Stimulated activated CD4-positive, alpha-beta T cell treated with anti-CD3 and anti-CD28 coated beads, Interleukin-15, amount 100 ng/mL, for 1 hour (primary cell): ENCODE results near the gene TVP23B.
"Not testable (repeated sequence)": the region's sequence is repeated elsewhere in the genome, so short reads cannot be mapped to it uniquely, and the experiment has no call there.

Experiments
- DNase-seq, 2 donors: peaks; one replicate each; pipeline ENCODE4 v3.0.0-alpha.2; 2020; ENCODE audit warnings: low read depth in 1 of 2, low spot score in 1 of 2

TVP23B gene

DNA sequence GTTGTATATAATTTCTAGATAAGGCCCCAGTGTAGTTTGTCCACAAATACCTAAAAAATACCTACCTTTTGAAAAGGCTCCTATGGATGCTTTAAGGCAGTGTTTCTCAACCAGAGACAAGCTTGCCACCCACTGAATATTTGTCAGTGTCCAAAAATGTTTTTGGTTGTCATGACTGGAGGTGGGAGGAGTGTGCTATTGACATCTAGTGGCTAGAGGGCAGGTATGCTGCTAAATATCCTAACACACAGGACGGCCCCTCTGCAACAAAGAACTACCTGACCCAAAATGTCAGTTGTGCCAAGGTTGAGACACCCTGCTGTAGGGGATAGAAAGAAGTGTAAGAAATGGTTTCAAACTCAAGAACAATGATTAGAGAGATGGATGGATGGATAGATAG, 10.4 kb downstream of the TVP23B start:
- not testable (repeated sequence) for DNase-seq

DNA sequence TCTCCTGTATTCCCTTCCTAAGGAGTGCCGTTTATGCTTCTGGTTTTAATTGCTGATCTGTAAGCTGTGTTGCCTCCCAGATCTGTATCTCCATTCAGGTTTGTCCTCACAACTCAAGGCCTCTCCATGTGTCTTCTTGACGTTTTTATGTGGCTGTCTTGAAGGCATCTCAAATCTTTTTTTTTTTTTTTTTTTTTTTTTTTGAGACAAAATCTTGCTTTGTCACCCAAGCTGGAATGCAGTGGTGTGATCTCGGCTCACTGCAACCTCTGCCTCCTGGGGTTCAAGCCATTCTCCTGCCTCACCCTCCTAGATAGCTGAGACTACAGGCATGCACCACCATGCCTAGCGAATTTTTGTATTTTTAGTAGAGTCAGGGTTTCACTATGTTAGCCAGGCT, 13.9 kb downstream of the TVP23B start:
- not testable (repeated sequence) for DNase-seq

DNA sequence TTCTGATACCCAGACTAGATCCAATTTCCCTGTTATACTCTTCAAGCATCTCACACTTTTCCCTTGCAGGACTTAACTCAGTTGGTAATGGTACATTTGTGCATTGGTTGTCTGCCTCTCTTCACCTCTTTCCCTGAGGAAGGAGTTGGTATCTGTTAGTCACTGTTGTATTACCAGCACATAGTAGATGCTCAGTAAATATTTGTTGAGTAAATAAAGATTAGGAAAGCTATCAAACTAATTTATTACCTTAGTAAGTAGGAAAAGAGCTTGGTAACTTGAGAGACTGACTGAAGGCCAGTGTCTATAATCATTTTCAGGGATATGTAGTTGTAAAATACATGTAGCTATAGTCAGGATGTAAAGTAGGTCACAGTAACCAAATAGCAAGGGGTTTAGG, 15.9 kb downstream of the TVP23B start:
- not testable (repeated sequence) for DNase-seq

DNA sequence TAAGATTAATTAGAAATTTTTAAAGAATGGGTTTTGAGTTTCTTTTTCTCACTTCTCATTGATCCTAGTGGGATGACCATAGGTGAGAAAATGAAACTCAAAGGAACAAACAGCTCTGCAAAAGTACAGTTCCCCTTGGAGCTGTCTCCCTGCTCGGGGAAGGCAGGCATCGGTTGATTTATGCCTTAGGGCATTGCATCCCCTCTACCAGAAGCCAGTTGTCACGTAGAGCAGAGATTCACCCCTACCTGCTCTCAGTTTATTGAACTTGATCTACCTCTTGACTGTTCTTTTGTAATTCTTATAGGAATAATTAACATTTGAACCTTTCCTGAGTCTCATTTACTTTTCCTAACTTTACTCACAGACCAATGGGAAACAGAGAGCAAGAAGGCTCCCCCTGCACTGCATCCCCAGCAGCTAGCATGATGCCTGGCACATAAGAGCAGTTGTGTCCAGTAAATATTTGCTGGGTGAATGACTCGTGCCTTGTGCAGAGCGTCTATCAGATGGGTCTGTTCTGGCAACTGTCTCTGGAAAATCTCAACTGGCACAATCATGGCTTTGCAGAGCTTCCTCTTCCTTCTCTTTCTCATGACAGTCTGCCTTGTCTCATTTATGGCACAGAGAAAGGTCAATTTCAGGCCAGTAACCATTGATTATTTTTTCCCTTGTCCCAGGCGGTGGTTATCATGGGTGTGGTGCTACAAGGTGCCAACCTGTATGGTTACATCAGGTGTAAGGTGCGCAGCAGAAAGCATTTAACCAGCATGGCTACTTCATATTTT, 22.7 kb downstream of the TVP23B start:
- not testable (repeated sequence) for DNase-seq

DNA sequence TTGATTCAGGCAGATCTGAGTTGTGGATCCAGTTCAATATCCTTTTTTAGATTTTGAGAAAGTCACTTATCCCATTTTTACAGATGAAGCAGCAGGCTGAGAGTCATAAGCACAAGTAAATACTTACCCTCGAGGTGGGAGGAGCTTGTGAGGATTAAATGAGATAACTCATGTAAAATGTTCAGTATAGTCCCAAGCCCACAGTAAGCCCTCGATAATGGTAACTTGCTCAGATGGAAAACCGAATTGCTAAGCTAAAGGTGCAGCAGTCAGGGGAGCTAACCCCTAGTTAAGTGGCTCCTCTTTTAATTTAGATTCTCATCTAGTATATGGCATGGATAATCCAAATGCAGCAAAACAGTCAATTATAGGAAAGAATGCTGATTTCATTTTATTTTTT, 34.9 kb downstream of the TVP23B start:
- DNase-seq, result not testable (repeated sequence)

DNA sequence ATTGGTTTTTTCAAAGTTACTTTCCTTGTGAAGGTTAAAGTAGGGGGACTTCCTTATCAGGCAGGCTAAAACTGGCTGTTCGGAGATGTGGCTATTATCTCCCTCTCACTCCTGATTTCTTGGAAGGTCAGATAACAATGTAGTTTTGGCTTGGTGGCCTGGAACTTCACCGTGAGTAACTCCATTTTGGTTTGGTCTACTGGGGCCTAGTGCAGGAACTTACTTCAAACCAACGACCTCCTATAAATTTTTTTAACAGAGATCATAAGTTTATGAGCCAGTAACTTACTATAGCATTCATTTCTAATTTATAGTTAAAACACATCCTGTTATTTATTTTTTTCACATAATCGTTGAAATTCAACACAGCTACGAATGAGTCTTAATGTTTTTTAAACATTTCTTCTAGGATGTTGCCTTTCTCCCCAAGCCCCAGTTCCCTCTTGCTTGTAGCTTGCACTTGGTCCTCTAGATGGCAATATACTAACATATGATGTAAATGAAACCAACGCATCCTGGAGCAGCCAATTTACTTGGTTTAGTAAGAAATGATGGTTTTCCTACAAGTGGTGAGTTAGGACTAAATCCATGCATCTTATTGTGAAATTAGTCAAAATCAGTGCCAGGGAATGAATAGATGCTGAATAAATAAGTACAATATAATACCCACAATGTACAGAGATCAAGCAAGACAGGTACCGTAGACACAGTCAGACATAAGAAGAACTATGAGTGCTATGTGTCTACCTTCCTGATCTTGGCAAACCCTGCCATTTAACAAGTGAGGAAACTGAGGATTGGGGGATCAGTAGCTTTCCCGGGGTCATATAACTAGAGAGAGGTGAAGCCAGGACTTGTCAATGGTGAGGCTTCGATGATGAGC, 35.7 kb downstream of the TVP23B start:
- DNase-seq, result not testable (repeated sequence)

DNA sequence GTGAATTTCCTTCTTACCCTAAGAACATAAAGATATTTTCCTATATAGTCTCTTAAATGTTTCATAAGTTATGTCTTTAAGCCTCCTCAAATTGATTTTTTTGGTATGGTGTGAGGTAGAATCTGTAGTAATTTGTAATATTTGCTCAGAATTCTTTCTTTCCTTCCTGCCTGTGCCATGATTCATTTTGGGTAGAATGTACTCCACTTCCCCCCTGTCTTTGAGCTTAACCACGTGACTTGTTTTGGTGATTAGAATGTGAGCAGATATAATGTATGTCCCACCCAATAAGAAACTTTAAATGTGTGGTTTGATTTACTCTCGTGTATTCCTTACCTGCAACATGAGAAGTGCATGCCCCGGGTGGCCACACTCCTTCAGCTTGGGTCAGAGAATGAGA, 40.4 kb downstream of the TVP23B start:
- not testable (repeated sequence) for DNase-seq

DNA sequence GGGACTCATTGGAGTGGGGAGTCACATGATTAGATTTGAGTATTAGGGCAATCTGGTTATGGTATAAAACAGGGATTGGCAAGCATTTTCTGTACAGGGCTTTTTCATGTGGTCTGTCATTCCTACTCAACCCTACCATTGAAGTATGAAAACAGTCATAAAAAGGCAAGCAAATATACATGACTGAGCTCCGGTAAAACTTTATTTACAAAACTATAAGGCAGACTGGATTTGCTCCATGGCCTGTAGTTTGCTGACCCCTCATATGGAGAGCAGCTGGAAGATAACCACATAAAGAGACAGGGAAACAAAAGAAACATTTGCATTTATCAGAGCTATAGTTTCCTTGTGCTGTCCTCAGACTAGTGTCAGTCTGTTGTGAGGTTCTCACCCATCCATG, 46.6 kb downstream of the TVP23B start:
- not testable (repeated sequence) for DNase-seq

DNA sequence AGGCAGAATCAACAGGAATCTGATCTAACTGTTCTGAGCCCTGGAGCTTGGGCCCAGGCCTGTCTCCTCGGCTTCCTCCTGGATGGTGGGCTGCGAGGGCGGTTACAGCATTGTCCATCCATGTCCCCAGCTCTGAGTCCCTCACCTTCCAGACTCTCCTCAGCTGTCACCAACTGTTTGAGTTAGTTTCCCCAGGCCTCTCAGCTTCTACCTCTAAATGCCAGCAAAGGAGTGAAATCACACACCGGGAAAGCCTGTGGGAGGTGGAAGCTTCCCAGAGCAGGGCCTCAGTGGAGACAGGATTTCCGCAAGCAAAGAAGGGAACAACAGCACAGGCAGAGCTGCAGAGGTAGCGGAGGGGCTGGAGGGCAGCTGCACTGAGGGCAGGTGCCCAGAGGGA, 67.5 kb downstream of the TVP23B start:
- DNase-seq, result no peak

DNA sequence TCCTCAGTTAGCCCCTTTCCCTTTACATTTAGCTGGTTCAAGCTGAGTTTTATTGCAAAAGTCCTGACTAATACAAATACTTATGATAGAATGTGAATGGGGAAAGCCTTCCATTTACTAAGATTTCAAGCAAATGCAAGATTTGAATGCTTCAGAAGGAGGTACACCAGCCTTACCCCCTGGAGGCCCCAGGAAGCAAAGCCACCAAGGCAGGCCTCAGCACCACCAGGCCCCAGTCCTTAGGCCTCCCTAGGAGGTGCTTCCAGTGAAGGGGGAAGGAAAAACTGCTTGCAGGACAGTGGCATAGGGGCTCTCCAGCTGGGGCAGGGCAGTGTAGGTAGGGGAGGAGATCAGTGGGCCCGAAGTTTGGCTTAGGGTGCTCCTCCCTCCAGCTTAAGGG, 69.7 kb downstream of the TVP23B start:
- DNase-seq, result no peak

DNA sequence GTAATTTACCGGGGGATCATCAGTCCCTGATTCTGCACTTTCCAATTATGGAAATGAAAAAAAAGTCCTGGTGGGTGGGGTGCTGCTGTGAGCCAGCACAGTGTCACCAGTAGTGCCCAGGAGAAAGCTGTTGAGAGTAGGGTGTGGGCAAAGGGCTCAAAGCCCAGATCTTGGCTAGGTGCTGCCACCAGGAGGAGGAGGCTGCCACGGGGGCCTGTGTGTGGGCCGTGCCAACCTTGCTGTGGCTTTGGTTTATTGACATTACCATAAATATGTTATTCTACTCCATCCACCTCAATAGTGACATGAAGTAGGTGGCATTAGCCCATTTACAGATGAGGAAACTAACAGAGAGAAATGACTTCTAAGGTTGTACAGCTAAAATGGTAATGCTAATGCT, 70.2 kb downstream of the TVP23B start:
- no peak for DNase-seq

DNA sequence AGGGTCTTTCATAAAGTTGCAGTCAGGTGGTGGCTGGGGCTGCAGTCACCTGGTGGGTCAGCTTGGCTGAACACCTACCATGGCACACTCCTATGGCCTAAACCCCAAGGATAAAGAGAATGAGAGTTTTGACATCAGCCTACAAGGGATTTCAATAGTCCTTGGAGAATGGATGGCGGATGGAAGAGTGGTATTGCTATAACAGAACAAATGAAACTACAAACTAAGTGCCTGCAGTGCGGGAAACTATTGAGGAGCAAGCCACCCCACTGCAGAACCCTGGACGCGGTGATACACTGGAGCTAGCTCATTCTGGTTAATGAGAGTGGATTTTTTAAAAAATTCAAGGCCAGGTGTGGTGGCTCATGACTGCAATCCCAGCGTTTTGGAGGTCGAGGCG, 74.0 kb downstream of the TVP23B start:
- no peak for DNase-seq

DNA sequence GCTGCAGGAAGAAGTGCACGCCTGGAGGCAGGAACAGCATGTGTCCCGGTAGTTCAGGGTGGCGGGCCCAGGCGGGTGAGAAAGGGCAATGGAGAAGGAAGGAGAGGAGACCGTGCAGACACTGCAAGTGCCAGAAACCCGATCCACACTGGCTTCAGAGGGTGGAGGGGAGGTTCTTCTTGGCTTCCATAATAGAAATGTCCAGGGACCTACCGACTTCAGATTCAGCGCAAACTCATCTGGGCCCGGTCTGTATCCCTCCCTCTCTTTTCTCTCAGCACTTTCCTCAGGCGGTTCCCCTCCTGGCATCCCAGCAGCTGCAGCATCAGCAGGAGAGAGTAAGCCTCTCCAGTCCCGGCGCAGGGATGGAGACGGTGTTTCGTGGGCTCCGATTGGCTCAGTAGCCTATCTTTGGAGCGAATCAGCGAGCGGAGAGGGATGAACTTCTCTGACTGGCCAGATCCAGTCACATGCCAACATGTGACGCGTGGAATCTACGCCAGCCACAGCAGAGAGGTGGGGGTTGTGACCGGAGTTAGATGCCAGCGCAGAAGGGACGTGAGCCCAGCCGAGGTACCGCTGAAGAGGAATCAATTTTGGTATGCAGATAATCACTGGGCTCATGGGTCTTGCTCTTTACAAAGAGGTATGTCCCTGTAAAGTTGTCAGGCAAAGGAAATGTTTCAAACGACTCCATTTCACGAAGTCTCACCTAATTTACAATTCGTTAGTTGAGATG, 75.0 kb downstream of the TVP23B start:
- DNase-seq, result peak; percentile 66 to 72
